SK-N-SH (cell line): ENCODE data around the gene PGBD2. TPM values are rescaled to one million over a fixed set of nuclear protein-coding genes. Genes with fewer than 3 reads are reported as not detected.

Experiments used
- CTCF ChIA-PET: fragments of 300-600, 350-600 bp; formaldehyde crosslinking; extraction: SDS; loops from one replicate; lab custom pipeline; 2021; lab: Yijun Ruan, JAX
- POLR2A ChIA-PET: fragments of 350-600 bp; sonication (Branson Sonifier 250); formaldehyde crosslinking; extraction: SDS; loops from one replicate; lab custom pipeline; 2020; ENCODE audit warnings: antibody characterized with exemption, inconsistent platforms; lab: Yijun Ruan, JAX
- DNase-seq: peaks from one replicate; pipeline ENCODE4 v3.0.0; 2012
- H2AFZ ChIP-seq: fragments of 200-600 bp; sonication (generic); 2 replicates; pipeline ENCODE4 v1.8.1; 2016; ENCODE audit warnings: antibody characterized with exemption, mild to moderate bottlenecking, low read depth
- H3F3A ChIP-seq: fragments of 200-600 bp; sonication (generic); replicated peaks from 2 replicates; pipeline ENCODE3; 2016; ENCODE audit warnings: antibody characterized with exemption, mild to moderate bottlenecking; ENCODE audit not compliant: insufficient read depth
- H3K27ac ChIP-seq, 2 experiments: fragments of 200-500 bp in 1 of 2; fragments of 200-600 bp in 1 of 2; sonication (Bioruptor generic) in 1 of 2; sonication (generic), shearing (Covaris generic) in 1 of 2; 2 replicates each; pipeline versions ENCODE4 v1.5.1 to v1.6.1; 2014 to 2016; ENCODE audit warnings: low read depth in 2 of 2, inconsistent platforms in 1 of 2, low read length in 1 of 2, mild to moderate bottlenecking in 1 of 2, mixed read lengths in 1 of 2
- H3K27me3 ChIP-seq: fragments of 200-600 bp; sonication (generic), shearing (Covaris generic); 2 replicates; pipeline ENCODE4 v1.6.1; 2016; ENCODE audit warnings: mixed run types; ENCODE audit not compliant: insufficient read depth
- H3K36me3 ChIP-seq, 2 experiments: fragments of 200-500 bp in 1 of 2; fragments of 200-600 bp in 1 of 2; sonication (Bioruptor generic) in 1 of 2; sonication (generic) in 1 of 2; replicated peaks in 1 of 2; 2 replicates each; pipeline versions ENCODE3 to v1.5.1; 2014 to 2016; ENCODE audit warnings: low read length in 1 of 2, mild to moderate bottlenecking in 1 of 2; ENCODE audit not compliant: insufficient read depth in 2 of 2, control insufficient read depth in 1 of 2
- H3K4me1 ChIP-seq, 2 experiments: fragments of 200-500 bp in 1 of 2; fragments of 200-600 bp in 1 of 2; sonication (Bioruptor generic) in 1 of 2; sonication (generic), shearing (Covaris generic) in 1 of 2; 2 replicates each; pipeline versions ENCODE4 v1.5.1 to v1.6.1; 2014 to 2016; ENCODE audit warnings: low read depth in 1 of 2, low read length in 1 of 2, mixed run types in 1 of 2; ENCODE audit not compliant: insufficient read depth in 2 of 2, control insufficient read depth in 1 of 2
- H3K4me2 ChIP-seq: fragments of 200-600 bp; sonication (generic), shearing (Covaris generic); 2 replicates; pipeline ENCODE4 v1.6.1; 2017; ENCODE audit warnings: mixed run types
- H3K4me3 ChIP-seq, 2 experiments: fragments of 200-500 bp in 1 of 2; fragments of 200-600 bp in 1 of 2; sonication (Bioruptor generic) in 1 of 2; sonication (generic), shearing (Covaris generic) in 1 of 2; 2 replicates each; pipeline versions ENCODE4 v1.5.1 to v1.8.1; 2014 to 2016; ENCODE audit warnings: low read depth in 2 of 2, inconsistent platforms in 1 of 2, low read length in 1 of 2, mild to moderate bottlenecking in 1 of 2, mixed read lengths in 1 of 2, moderate library complexity in 1 of 2
- H3K79me2 ChIP-seq: fragments of 200-600 bp; sonication (generic); 2 replicates; pipeline ENCODE4 v1.8.1; 2017; ENCODE audit warnings: mild to moderate bottlenecking; ENCODE audit not compliant: insufficient read depth
- H3K9ac ChIP-seq: fragments of 200-600 bp; sonication (generic); 2 replicates; pipeline ENCODE4 v1.6.1; 2017; ENCODE audit warnings: mixed run types
- H3K9me2 ChIP-seq: fragments of 200-600 bp; sonication (generic); 2 replicates; pipeline ENCODE4 v1.6.1; 2017; ENCODE audit warnings: mixed run types
- H3K9me3 ChIP-seq: fragments of 200-600 bp; sonication (generic); 2 replicates; pipeline ENCODE4 v1.6.1; 2017; ENCODE audit warnings: mixed run types, mild to moderate bottlenecking, moderate library complexity
- H4K20me1 ChIP-seq: fragments of 200-600 bp; sonication (generic); 2 replicates; pipeline ENCODE4 v1.6.1; 2017; ENCODE audit warnings: mild to moderate bottlenecking, mixed run types; ENCODE audit not compliant: insufficient read depth
- CHD2 ChIP-seq: fragments of 150-350 bp; IDR thresholded peaks from 2 replicates; pipeline ENCODE4 v1.6.1; 2018; ENCODE audit warnings: low read length; ENCODE audit not compliant: partially characterized antibody
- ELF1 ChIP-seq: IDR thresholded peaks from 2 replicates; pipeline ENCODE4 v1.4.0; 2012
- EZH2phosphoT487 ChIP-seq: fragments of 200-600 bp; sonication (generic); IDR thresholded peaks from 2 replicates; pipeline ENCODE4 v1.6.1; 2017; ENCODE audit warnings: low read depth, mixed run types, mild to moderate bottlenecking, antibody characterized with exemption, moderate library complexity, borderline replicate concordance
- FOSL2 ChIP-seq: IDR thresholded peaks from 2 replicates; pipeline ENCODE4 v1.4.0; 2012; ENCODE audit warnings: low read depth, mild to moderate bottlenecking, moderate library complexity, borderline replicate concordance
- FOXJ3 ChIP-seq: sonication (generic); formaldehyde crosslinking; IDR thresholded peaks from 2 replicates; pipeline ENCODE4 v1.5.1; 2020; ENCODE audit warnings: mild to moderate bottlenecking, missing genetic modification reagents
- FOXM1 ChIP-seq: IDR thresholded peaks from 2 replicates; pipeline ENCODE4 v1.4.0; 2012; ENCODE audit warnings: low read depth, mild to moderate bottlenecking
- GABPA ChIP-seq: IDR thresholded peaks from 2 replicates; pipeline ENCODE4 v1.4.0; 2012; ENCODE audit warnings: low read depth, mild to moderate bottlenecking
- MEF2A ChIP-seq: IDR thresholded peaks from 2 replicates; pipeline ENCODE4 v1.4.0; 2012; ENCODE audit warnings: low read depth, borderline replicate concordance
- MXI1 ChIP-seq: IDR thresholded peaks from 2 replicates; pipeline ENCODE4 v1.6.1; 2012; ENCODE audit warnings: mild to moderate bottlenecking, low read depth, low read length, improper control_type of control experiment
- NFIC ChIP-seq: IDR thresholded peaks from 2 replicates; pipeline ENCODE4 v1.4.0; 2012; ENCODE audit warnings: borderline replicate concordance
- NRF1 ChIP-seq: IDR thresholded peaks from 2 replicates; pipeline ENCODE4 v1.6.1; 2012; ENCODE audit warnings: low read depth, mild to moderate bottlenecking, low read length
- POLR2AphosphoS5 ChIP-seq: IDR thresholded peaks from 2 replicates; pipeline ENCODE4 v1.6.1; 2012; ENCODE audit warnings: low read depth, low read length
- RAD21 ChIP-seq: IDR thresholded peaks from 2 replicates; pipeline ENCODE4 v1.6.1; 2012; ENCODE audit warnings: mild to moderate bottlenecking, low read length
- RFX5 ChIP-seq: IDR thresholded peaks from 2 replicates; pipeline ENCODE4 v1.6.1; 2012; ENCODE audit warnings: mild to moderate bottlenecking, improper control_type of control experiment, low read length
- SIN3A ChIP-seq: IDR thresholded peaks from 2 replicates; pipeline ENCODE4 v1.6.1; 2012; ENCODE audit warnings: low read depth, mild to moderate bottlenecking, low read length, moderate library complexity, borderline replicate concordance
- SMC3 ChIP-seq: IDR thresholded peaks from 2 replicates; pipeline ENCODE4 v1.6.1; 2012; ENCODE audit warnings: low read depth, low read length, improper control_type of control experiment
- TAF1 ChIP-seq: IDR thresholded peaks from 2 replicates; pipeline ENCODE4 v1.6.1; 2012; ENCODE audit warnings: low read depth, mild to moderate bottlenecking, low read length, moderate library complexity, borderline replicate concordance
- TCF12 ChIP-seq: IDR thresholded peaks from 2 replicates; pipeline ENCODE4 v1.4.0; 2012
- TEAD4 ChIP-seq: IDR thresholded peaks from 2 replicates; pipeline ENCODE4 v1.4.0; 2012; ENCODE audit warnings: mild to moderate bottlenecking, borderline replicate concordance; ENCODE audit not compliant: insufficient read depth
- USF2 ChIP-seq: fragments of 150-350 bp; IDR thresholded peaks from 2 replicates; pipeline ENCODE4 v1.6.1; 2017; ENCODE audit warnings: antibody characterized with exemption, low read length, low read depth, borderline replicate concordance
- YY1 ChIP-seq: IDR thresholded peaks from 2 replicates; pipeline ENCODE4 v1.4.0; 2012; ENCODE audit warnings: low read depth, mild to moderate bottlenecking
- ZBTB33 ChIP-seq: IDR thresholded peaks from 2 replicates; pipeline ENCODE4 v1.4.0; 2012; ENCODE audit warnings: low read depth, borderline replicate concordance
- WGBS: methylation state at CpG from one replicate; pipeline ENCODE4 v1.1.6; 2017; ENCODE audit warnings: low lambda C conversion rate; 5-methylcytosine and 5-hydroxymethylcytosine counted together
- polyA plus RNA-seq, 3 experiments: library from polyadenylated mRNA; depleted of rRNA; stranded (reverse); fragments of >200 nt; gene quantifications; 2 replicates each; pipeline ENCODE4 v1.2.3, GENCODE V29; 2012
- TF ChIP-seq, protein P1 (sequence below): fragments of 150-350 bp; IDR thresholded peaks from 2 replicates; pipeline ENCODE4 v1.6.1; 2016; ENCODE audit warnings: mild to moderate bottlenecking, low read depth, low read length
- TF ChIP-seq, protein P2 (sequence below): IDR thresholded peaks from 2 replicates; pipeline ENCODE4 v1.4.0; 2012; ENCODE audit warnings: low read depth
- TF ChIP-seq, protein P3 (sequence below): IDR thresholded peaks from 2 replicates; pipeline ENCODE4 v1.6.1; 2012; ENCODE audit warnings: mild to moderate bottlenecking, low read depth, low read length, moderate library complexity

Gene PGBD2
- 6.4 and 9.9 TPM in 2 replicates for polyA plus RNA-seq (2012; rRNA removed)
- polyA plus RNA-seq (2012; cell fraction: cytosol; rRNA removed) = 6.4 and 7.2 TPM in 2 replicates
- 18.4 and 20.4 TPM in 2 replicates for polyA plus RNA-seq (2012; cell fraction: nucleus; rRNA removed)

- H3K79me2 ChIP-seq = peaks cover 15% of the 10 kb centered on the region; the same call in 1 of the 2 replicates
- CTCF ChIA-PET = interaction anchor here (0.6 to 1.3 kb wide), 5 partner anchors 21 to 69 kb away, joined by 3 to 6 read pairs (median 4); partner anchors contain the start of gene ZNF672
- TF ChIP-seq NFIC (no peak), ZBTB33 (no peak), TEAD4 (no peak), SIN3A (peak; percentile 77; the same call in 1 of the 2 replicates), YY1 (no peak), GABPA (peak; percentile 47; the same call in 1 of the 2 replicates), RFX5 (no peak; the same call in 1 of the 2 replicates), POLR2AphosphoS5 (peak; percentile 67; the same call in 1 of the 2 replicates), USF2 (no peak), FOXM1 (no peak), NRF1 (peak; percentile 63), CHD2 (no peak), EZH2phosphoT487 (no peak), SMC3 (peak; percentile 40), FOXJ3 (CRISPR knock-in tag) (no peak), TCF12 (no peak), MXI1 (no peak), MEF2A (no peak), RAD21 (peak; percentile 51), TAF1 (peak; percentile 68), FOSL2 (no peak), ELF1 (no peak)
- TF ChIP-seq, protein P1, sequence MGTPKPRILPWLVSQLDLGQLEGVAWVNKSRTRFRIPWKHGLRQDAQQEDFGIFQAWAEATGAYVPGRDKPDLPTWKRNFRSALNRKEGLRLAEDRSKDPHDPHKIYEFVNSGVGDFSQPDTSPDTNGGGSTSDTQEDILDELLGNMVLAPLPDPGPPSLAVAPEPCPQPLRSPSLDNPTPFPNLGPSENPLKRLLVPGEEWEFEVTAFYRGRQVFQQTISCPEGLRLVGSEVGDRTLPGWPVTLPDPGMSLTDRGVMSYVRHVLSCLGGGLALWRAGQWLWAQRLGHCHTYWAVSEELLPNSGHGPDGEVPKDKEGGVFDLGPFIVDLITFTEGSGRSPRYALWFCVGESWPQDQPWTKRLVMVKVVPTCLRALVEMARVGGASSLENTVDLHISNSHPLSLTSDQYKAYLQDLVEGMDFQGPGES = no peak
- TF ChIP-seq, protein P2, sequence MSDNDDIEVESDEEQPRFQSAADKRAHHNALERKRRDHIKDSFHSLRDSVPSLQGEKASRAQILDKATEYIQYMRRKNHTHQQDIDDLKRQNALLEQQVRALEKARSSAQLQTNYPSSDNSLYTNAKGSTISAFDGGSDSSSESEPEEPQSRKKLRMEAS = peak; percentile 21
- TF ChIP-seq, protein P3, sequence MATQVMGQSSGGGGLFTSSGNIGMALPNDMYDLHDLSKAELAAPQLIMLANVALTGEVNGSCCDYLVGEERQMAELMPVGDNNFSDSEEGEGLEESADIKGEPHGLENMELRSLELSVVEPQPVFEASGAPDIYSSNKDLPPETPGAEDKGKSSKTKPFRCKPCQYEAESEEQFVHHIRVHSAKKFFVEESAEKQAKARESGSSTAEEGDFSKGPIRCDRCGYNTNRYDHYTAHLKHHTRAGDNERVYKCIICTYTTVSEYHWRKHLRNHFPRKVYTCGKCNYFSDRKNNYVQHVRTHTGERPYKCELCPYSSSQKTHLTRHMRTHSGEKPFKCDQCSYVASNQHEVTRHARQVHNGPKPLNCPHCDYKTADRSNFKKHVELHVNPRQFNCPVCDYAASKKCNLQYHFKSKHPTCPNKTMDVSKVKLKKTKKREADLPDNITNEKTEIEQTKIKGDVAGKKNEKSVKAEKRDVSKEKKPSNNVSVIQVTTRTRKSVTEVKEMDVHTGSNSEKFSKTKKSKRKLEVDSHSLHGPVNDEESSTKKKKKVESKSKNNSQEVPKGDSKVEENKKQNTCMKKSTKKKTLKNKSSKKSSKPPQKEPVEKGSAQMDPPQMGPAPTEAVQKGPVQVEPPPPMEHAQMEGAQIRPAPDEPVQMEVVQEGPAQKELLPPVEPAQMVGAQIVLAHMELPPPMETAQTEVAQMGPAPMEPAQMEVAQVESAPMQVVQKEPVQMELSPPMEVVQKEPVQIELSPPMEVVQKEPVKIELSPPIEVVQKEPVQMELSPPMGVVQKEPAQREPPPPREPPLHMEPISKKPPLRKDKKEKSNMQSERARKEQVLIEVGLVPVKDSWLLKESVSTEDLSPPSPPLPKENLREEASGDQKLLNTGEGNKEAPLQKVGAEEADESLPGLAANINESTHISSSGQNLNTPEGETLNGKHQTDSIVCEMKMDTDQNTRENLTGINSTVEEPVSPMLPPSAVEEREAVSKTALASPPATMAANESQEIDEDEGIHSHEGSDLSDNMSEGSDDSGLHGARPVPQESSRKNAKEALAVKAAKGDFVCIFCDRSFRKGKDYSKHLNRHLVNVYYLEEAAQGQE = peak; percentile 38; the same call in 1 of the 2 replicates
Observed at GRCh38 chr1:248906009-248906752, at the start of gene PGBD2. PGBD2 (plus strand) TSS chr1:248906235; CDS start chr1:248913863, 7,628 bp downstream.

More at GRCh38 chr1:248906009-248906752, at the start of gene PGBD2:
- no peaks in the 10 kb centered on the region for H3K9me2 ChIP-seq
- H2AFZ ChIP-seq = peak within 1 kb of the TSS; percentile 98
- peak; percentile 99 for DNase-seq
- H3K4me1 ChIP-seq = peaks cover 0 to 10% of the 10 kb centered on the region in 2 experiments; a peak in 1 of 4 replicates
- peak within 1 kb of the TSS; percentile 87 for H3K4me2 ChIP-seq
- peak within 1 kb of the TSS; percentile 87 for H3K9ac ChIP-seq
- no peaks in the 10 kb centered on the region for H3F3A ChIP-seq
- H3K36me3 ChIP-seq = no peaks in the 10 kb centered on the region
- 0% methylated on average over 3 of the region's 80 CpGs for WGBS
- peak within 1 kb of the TSS; percentile 67 to 85 for H3K4me3 ChIP-seq
- H3K27me3 ChIP-seq = no peaks in the 10 kb centered on the region
- no peaks in the 10 kb centered on the region for H4K20me1 ChIP-seq
- H3K27ac ChIP-seq = peak within 1 kb of the TSS; percentile 85 to 91
- POLR2A ChIA-PET = interaction anchor here (0.9 to 1.9 kb wide), 2 partner anchors 43 to 80 kb away, joined by 3 to 6 read pairs; no protein-coding TSS in a partner anchor
- no peaks in the 10 kb centered on the region for H3K9me3 ChIP-seq
